HepG2 (cell line): ENCODE results near the gene MED25. TPM values are rescaled to one million over a fixed set of nuclear protein-coding genes. Genes with fewer than 3 reads are reported as not detected.

Source experiments
- ATF4 ChIP-seq, 2 experiments: fragments of 450-650 bp in 1 of 2; sonication (generic) in 1 of 2; formaldehyde crosslinking; IDR thresholded peaks; 2 replicates each; pipeline versions ENCODE4 v1.5.0 to v1.8.0; 2020 to 2022; ENCODE audit warnings: mild to moderate bottlenecking in 1 of 2, missing genetic modification reagents in 1 of 2
- BRCA1 ChIP-seq: sonication (generic); formaldehyde crosslinking; IDR thresholded peaks from 2 replicates; pipeline ENCODE4 v1.4.0; 2020; ENCODE audit warnings: missing genetic modification reagents
- CCDC6 ChIP-seq: sonication (generic); formaldehyde crosslinking; IDR thresholded peaks from 2 replicates; pipeline ENCODE4 v1.8.1; 2022; ENCODE audit warnings: mild to moderate bottlenecking, missing genetic modification reagents, moderate library complexity
- CEBPG ChIP-seq: IDR thresholded peaks from 2 replicates; pipeline ENCODE4 v1.6.1; 2016
- CREM ChIP-seq, 2 experiments: sonication (generic) in 1 of 2; formaldehyde crosslinking in 1 of 2; IDR thresholded peaks; 2 replicates each; pipeline versions ENCODE4 v1.4.0 to v1.6.1; 2016 to 2020; ENCODE audit warnings: antibody characterized with exemption in 1 of 2, mild to moderate bottlenecking in 1 of 2, missing genetic modification reagents in 1 of 2
- DMAP1 ChIP-seq: IDR thresholded peaks from 2 replicates; pipeline ENCODE4 v1.6.1; 2016
- ELF1 ChIP-seq: sonication (generic); formaldehyde crosslinking; IDR thresholded peaks from 2 replicates; pipeline ENCODE4 v1.4.0; 2020; ENCODE audit warnings: missing genetic modification reagents
- ETV5 ChIP-seq: IDR thresholded peaks from 2 replicates; pipeline ENCODE4 v1.6.1; 2018; ENCODE audit warnings: missing biosample characterization, missing genetic modification reagents, inconsistent platforms, borderline replicate concordance
- FOXA3 ChIP-seq: IDR thresholded peaks from 2 replicates; pipeline ENCODE4 v1.6.1; 2016; ENCODE audit warnings: missing genetic modification reagents, missing compliant biosample characterization
- HCFC1 ChIP-seq: fragments of 150-350 bp; IDR thresholded peaks from 2 replicates; pipeline ENCODE4 v1.6.1; 2014; ENCODE audit warnings: low read depth, low read length
- JUNB ChIP-seq: sonication (generic); formaldehyde crosslinking; IDR thresholded peaks from 2 replicates; pipeline ENCODE4 v1.8.0; 2022; ENCODE audit warnings: missing genetic modification reagents, mild to moderate bottlenecking, borderline replicate concordance
- LCORL ChIP-seq, 2 experiments: fragments of 450-650 bp in 1 of 2; sonication (generic) in 1 of 2; formaldehyde crosslinking in 1 of 2; IDR thresholded peaks; 2 replicates each; pipeline versions ENCODE4 v1.5.0 to v1.6.1; 2017 to 2020; ENCODE audit warnings: antibody characterized with exemption in 1 of 2, missing genetic modification reagents in 1 of 2
- MED8 ChIP-seq: sonication (generic); formaldehyde crosslinking; IDR thresholded peaks from 2 replicates; pipeline ENCODE4 v1.8.1; 2023; ENCODE audit warnings: mild to moderate bottlenecking, missing genetic modification reagents; ENCODE audit not compliant: insufficient replicate concordance
- PATZ1 ChIP-seq: sonication (generic); formaldehyde crosslinking; IDR thresholded peaks from 2 replicates; pipeline ENCODE4 v1.4.0; 2020; ENCODE audit warnings: missing genetic modification reagents
- PHF20 ChIP-seq: sonication (generic); formaldehyde crosslinking; IDR thresholded peaks from 2 replicates; pipeline ENCODE4 v1.5.0; 2020; ENCODE audit warnings: mild to moderate bottlenecking, missing genetic modification reagents
- SETDB1 ChIP-seq: sonication (generic); formaldehyde crosslinking; IDR thresholded peaks from 2 replicates; pipeline ENCODE4 v1.5.1; 2020; ENCODE audit warnings: missing genetic modification reagents, mild to moderate bottlenecking, borderline replicate concordance
- SOX5 ChIP-seq: IDR thresholded peaks from 2 replicates; pipeline ENCODE4 v1.6.1; 2016; ENCODE audit warnings: borderline replicate concordance
- SP1 ChIP-seq, 2 experiments: fragments of 450-650 bp in 1 of 2; sonication (generic) in 1 of 2; formaldehyde crosslinking in 1 of 2; IDR thresholded peaks; 2 replicates each; pipeline versions ENCODE4 v1.4.0 to v1.6.1; 2016 to 2020; ENCODE audit warnings: missing genetic modification reagents in 1 of 2
- U2AF2 ChIP-seq: fragments of 200-400 bp; formaldehyde crosslinking; IDR thresholded peaks from 2 replicates; pipeline ENCODE4 v1.6.1; 2017; ENCODE audit warnings: low read depth, mild to moderate bottlenecking, low read length
- ZBTB3 ChIP-seq: sonication (generic); formaldehyde crosslinking; IDR thresholded peaks from 2 replicates; pipeline ENCODE4 v1.4.0; 2020; ENCODE audit warnings: low read depth, mild to moderate bottlenecking, moderate library complexity, missing genetic modification reagents, borderline replicate concordance
- ZBTB37 ChIP-seq: sonication (generic); formaldehyde crosslinking; IDR thresholded peaks from 2 replicates; pipeline ENCODE4 v1.4.0; 2020; ENCODE audit warnings: mild to moderate bottlenecking, missing genetic modification reagents
- ZNF234 ChIP-seq: sonication (generic); formaldehyde crosslinking; conservative IDR thresholded peaks from 2 replicates; pipeline ENCODE4 v1.5.1; 2020; ENCODE audit warnings: mild to moderate bottlenecking, missing genetic modification reagents
- ZNF3 ChIP-seq: IDR thresholded peaks from 2 replicates; pipeline ENCODE4 v1.7.0; 2017; ENCODE audit warnings: inconsistent platforms
- ZUFSP ChIP-seq: sonication (generic); formaldehyde crosslinking; IDR thresholded peaks from 2 replicates; pipeline ENCODE4 v1.9.0; 2021; ENCODE audit warnings: missing genetic modification reagents, mild to moderate bottlenecking, borderline replicate concordance
- polyA plus RNA-seq, 8 experiments: library from polyadenylated mRNA; depleted of rRNA in 3 of 8; stranded (reverse) in 7 of 8; unstranded in 1 of 8; fragments of >200 nt; fragmentation: Illumina TruSeq in 4 of 8; extraction: Trizol in 4 of 8; gene quantifications; 2 replicates each; pipeline versions ENCODE4 v1.2.1 to v1.2.3, GENCODE V29; 2011 to 2016; ENCODE audit warnings: low read depth in 4 of 8, missing spikeins in 1 of 8, mixed read lengths in 1 of 8; ENCODE audit not compliant: insufficient read depth in 1 of 8
- total RNA-seq, 5 experiments: library from RNA; depleted of rRNA; stranded (reverse); fragments of >200 nt; fragmentation: Illumina TruSeq; extraction: Trizol; gene quantifications; 2 replicates each; pipeline ENCODE4 v1.2.3, GENCODE V29; 2016; ENCODE audit warnings: low read depth in 1 of 5

The MED25 gene
- total and polyA plus RNA-seq, 2 of the 13 experiments (the other 11 are each of a cell fraction or from before 2014, with no cell fraction given): 11.1 to 15.1 TPM

- TF ChIP-seq PATZ1 (CRISPR knock-in tag) (peak; percentile 24; the same call in 1 of the 2 replicates), ZNF3 (CRISPR knock-in tag) (no peak), MED8 (CRISPR knock-in tag) (no peak), CCDC6 (CRISPR knock-in tag) (no peak), ETV5 (CRISPR knock-in tag) (peak; percentile 33; the same call in 1 of the 2 replicates), ZUFSP (CRISPR knock-in tag) (no peak), ELF1 (peak; percentile 84), SP1 (IDR thresholded peaks at IDR 0.05) (no peak), SP1 (CRISPR knock-in tag; IDR thresholded peaks at IDR 0.05) (peak; percentile 51), PHF20 (CRISPR knock-in tag) (peak; percentile 66), CREM (IDR thresholded peaks at IDR 0.05) (peak; percentile 82), CREM (CRISPR knock-in tag; IDR thresholded peaks at IDR 0.05) (no peak), ZBTB3 (CRISPR knock-in tag) (no peak), DMAP1 (CRISPR knock-in tag) (peak; percentile 77), ZNF234 (CRISPR knock-in tag) (no peak), SOX5 (CRISPR knock-in tag) (0 out of 2 replicates have a peak, but pooled peaks have one; percentile 19), BRCA1 (CRISPR knock-in tag) (no peak), LCORL (IDR thresholded peaks at IDR 0.05) (no peak), LCORL (CRISPR knock-in tag; IDR thresholded peaks at IDR 0.05) (0 out of 2 replicates have a peak, but pooled peaks have one; percentile 43), CEBPG (CRISPR knock-in tag) (no peak), ZBTB37 (CRISPR knock-in tag) (no peak), U2AF2 (no peak), FOXA3 (CRISPR knock-in tag) (no peak), JUNB (no peak), SETDB1 (CRISPR knock-in tag) (no peak), HCFC1 (no peak), ATF4 (CRISPR knock-in tag; IDR thresholded peaks at IDR 0.05) (no peak)
Observed at GRCh38 chr19:49869484-49870308, 51.6 kb downstream of the MED25 start (continued).
